GM19240 (cell line): Measurements from ENCODE around the gene BEAN1.

ENCODE experiments used
- DNase-seq: peaks from one replicate; pipeline ENCODE4 v3.0.0; 2011; ENCODE audit warnings: low spot score; ENCODE audit not compliant: insufficient read length

Gene BEAN1

DNA sequence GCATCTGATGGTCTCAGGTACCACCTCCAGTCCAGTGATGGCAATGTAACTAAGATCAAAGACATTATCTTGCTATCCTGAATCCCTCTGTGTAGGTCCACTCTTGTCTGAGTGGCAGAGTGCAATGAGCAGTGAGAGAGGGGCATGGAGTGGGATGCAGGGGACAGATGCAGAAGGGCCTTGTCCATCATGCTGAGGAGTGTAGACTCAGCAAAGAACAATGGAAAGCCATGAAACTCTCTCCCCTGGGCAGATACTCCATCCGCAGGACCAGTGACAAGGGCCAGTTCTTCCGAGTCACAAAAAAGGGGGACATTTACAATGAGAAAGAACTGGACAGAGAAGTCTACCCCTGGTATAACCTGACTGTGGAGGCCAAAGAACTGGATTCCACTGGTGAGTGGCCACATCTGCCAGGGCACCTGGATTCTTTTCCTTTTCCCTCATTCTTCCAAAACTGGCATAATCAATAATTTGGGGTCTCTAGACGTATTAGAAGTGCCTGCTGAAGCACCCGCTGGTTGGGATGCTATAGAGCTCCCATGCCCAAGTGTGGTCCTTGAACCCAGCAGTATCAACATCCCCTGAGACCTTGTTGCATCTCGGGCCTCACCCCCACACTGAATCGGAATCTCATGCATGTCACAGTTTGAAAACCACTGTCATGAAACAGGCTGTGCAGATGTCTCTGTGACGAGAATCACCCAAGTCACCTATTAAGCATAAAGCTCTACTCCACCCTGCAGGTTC, 31.1 kb upstream of the BEAN1 start:
- DNase-seq = no peak

GRCh38 chr16:66397736-66398433, 29.2 kb upstream of the BEAN1 start:
- DNase-seq = no peak

- no peak for DNase-seq
Measured at GRCh38 chr16:66399031-66399430, 28.1 kb upstream of the BEAN1 start.

GRCh38 chr16:66399930-66400329, 27.2 kb upstream of the BEAN1 start:
- no peak for DNase-seq

- no peak for DNase-seq
Measured at GRCh38 chr16:66400503-66401380, 26.4 kb upstream of the BEAN1 start.

DNA sequence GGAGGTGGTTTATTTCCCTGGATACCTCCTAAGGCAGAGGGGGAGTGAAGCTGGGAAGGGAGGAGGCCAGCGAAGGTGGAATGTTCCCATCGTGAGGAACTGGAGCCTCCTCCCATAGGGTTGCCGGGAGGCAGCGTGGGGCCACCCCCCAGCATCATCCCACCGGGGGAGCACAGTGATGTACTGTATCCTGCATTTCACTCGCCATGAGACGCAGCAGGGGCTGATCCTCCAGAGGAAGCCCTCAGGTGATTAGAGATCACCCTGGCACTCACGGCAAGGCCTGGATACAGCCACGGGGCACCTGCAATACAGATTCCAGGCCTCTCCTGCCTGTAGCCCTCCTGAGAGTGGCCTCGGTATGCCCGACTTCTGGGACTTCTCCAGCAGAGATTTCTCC, 25.5 kb upstream of the BEAN1 start:
- no peak for DNase-seq

- DNase-seq = no peak
Measured at GRCh38 chr16:66402166-66402565, 24.9 kb upstream of the BEAN1 start.

DNA sequence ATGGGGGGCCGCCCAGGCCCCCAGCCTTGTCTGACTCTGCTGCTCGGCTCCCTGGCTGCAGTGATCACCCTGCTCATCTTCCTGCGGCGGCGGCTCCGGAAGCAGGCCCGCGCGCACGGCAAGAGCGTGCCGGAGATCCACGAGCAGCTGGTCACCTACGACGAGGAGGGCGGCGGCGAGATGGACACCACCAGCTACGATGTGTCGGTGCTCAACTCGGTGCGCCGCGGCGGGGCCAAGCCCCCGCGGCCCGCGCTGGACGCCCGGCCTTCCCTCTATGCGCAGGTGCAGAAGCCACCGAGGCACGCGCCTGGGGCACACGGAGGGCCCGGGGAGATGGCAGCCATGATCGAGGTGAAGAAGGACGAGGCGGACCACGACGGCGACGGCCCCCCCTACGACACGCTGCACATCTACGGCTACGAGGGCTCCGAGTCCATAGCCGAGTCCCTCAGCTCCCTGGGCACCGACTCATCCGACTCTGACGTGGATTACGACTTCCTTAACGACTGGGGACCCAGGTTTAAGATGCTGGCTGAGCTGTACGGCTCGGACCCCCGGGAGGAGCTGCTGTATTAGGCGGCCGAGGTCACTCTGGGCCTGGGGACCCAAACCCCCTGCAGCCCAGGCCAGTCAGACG, 24.4 kb upstream of the BEAN1 start:
- no peak for DNase-seq

GRCh38 chr16:66403531-66404145, 23.5 kb upstream of the BEAN1 start:
- DNase-seq = no peak

- no peak for DNase-seq
Measured at GRCh38 chr16:66405057-66405783, 21.9 kb upstream of the BEAN1 start.

DNA sequence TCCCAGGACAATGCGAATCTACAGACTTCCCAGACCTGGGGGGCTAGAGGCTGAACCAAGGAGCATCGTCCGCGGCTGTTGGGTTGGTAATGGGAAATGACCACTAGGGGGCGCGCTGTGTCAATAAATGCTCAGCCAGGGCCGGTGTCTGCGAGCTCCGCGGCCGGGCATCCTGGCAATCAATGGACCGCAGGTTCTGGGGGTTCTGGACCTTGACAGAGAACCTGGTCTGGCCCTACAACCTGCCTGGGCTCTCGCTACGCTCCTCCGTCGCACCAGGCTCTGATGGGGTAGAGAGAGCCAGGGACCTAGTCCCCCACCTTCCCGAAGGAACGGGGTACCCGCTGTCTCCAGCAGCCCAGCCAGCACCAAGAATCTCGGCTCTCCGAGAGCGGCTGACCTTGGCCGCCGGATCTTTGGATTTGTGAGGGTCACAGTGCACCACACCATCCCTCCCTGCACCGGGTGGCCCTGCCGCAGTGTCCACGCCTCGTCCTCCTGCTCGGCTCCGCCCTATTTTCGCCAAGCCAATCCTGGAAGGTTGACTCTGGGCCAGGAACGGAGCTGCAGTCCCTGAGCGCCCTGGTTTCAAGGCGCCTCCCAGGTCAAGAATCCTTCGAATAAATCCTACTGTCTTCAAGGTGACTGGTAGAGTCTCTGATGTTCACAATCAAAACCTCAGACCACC, 20.4 kb upstream of the BEAN1 start:
- peak; percentile 91 for DNase-seq

GRCh38 chr16:66408163-66409048, 18.7 kb upstream of the BEAN1 start:
- DNase-seq = no peak

- DNase-seq = no peak
Measured at GRCh38 chr16:66409156-66409555, 17.9 kb upstream of the BEAN1 start.

GRCh38 chr16:66412182-66412581, 14.9 kb upstream of the BEAN1 start:
- DNase-seq = no peak

GRCh38 chr16:66414891-66415290, 12.2 kb upstream of the BEAN1 start:
- DNase-seq = no peak

GRCh38 chr16:66416136-66416535, 11.0 kb upstream of the BEAN1 start:
- DNase-seq = no peak

DNA sequence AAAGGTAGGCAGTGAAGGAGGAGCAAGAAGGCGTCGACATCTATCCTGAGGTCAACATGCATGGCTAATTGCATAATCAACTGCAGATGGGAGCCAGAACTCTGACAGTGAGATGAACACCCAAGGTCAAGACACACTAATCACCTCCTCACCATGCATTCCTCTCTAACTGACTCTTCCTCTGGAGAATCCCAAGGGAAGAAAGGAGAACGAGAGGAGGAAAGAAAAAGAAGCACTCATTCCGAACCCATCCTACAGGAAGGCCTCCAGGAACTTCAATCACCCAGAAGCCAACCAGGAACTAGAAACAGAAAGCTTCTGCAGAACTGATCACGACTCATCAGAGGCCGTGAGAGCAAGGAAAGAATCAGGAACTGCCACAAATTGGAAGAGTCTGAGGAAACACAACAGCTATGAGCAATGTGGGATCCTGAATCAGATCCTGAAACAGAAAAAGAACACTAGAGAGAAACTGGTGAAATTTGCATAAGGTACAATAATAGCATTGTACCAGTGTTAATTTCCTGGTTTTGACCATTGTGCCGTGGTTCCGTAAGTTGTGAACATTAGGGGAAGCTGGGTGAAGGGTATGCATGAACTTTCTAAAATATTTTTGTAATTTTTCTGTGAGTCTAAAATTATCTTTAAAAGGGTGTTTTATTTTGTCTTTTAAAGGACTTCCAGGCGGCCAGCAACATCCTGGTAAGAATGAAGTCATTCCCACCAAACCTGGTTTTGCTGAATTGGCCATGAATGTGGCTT, 10.0 kb upstream of the BEAN1 start:
- DNase-seq = no peak
